ENCODE results near the gene DCAF4L1.
A peak's percentile ranks its signal among the peaks of the same experiment; 100 is the strongest.

Gene DCAF4L1

GRCh38 chr4:41967392-41967791 is 14.2 kb upstream of the DCAF4L1 start:
- no peak for DNase-seq (ENCODE audit: low read depth in 1 of 2, low spot score in 1 of 2)
- Histone ChIP-seq H3K27me3 (ENCODE audit: insufficient read depth, poor library complexity, severe bottlenecking) (no peaks in the 10 kb centered on the region), H3K27ac (replicated peaks) (no peak overlapping the region)

GRCh38 chr4:41969671-41970070 is 11.9 kb upstream of the DCAF4L1 start:
- Histone ChIP-seq H3K27ac (replicated peaks) (no peak overlapping the region), H3K27me3 (ENCODE audit: insufficient read depth, poor library complexity, severe bottlenecking) (no peaks in the 10 kb centered on the region), H3K4me3 (replicated peaks; ENCODE audit: insufficient read depth, low read length) (no peak overlapping the region)
- TF ChIP-seq CTCF (IDR thresholded peaks at IDR 0.05; ENCODE audit: insufficient read depth, low read length) (no peak), SPI1 (IDR thresholded peaks at IDR 0.05; ENCODE audit: borderline replicate concordance, low read depth) (peak; percentile 35; the same call in 1 of the 2 replicates), REST (IDR thresholded peaks at IDR 0.05; ENCODE audit: insufficient replicate concordance, low read depth) (no peak)
- DNase-seq (ENCODE audit: low read depth in 1 of 2, low spot score in 1 of 2): peak in 1 of 2 experiments; percentile 33

More at GRCh38 chr4:41967392-41967791, 14.2 kb upstream of the DCAF4L1 start:
- H3K4me3 ChIP-seq (replicated peaks; ENCODE audit: insufficient read depth, low read length): no peak overlapping the region
- no peak for TF ChIP-seq CTCF (IDR thresholded peaks at IDR 0.05; ENCODE audit: insufficient read depth, low read length)
- no peak for TF ChIP-seq SPI1 (IDR thresholded peaks at IDR 0.05; ENCODE audit: borderline replicate concordance, low read depth)
- no peak for TF ChIP-seq POLR2AphosphoS5 (IDR thresholded peaks at IDR 0.05; ENCODE audit: low read depth)
- TF ChIP-seq REST (IDR thresholded peaks at IDR 0.05; ENCODE audit: insufficient replicate concordance, low read depth): no peak
- TF ChIP-seq GABPA (IDR thresholded peaks at IDR 0.05; ENCODE audit: low read depth): no peak

GRCh38 chr4:41975341-41975740 is 6.2 kb upstream of the DCAF4L1 start:
- Histone ChIP-seq H3K27me3 (ENCODE audit: insufficient read depth, poor library complexity, severe bottlenecking) (no peaks in the 10 kb centered on the region), H3K27ac (replicated peaks) (no peak overlapping the region), H3K4me3 (replicated peaks; ENCODE audit: insufficient read depth, low read length) (no peak overlapping the region)
- no peak for DNase-seq (ENCODE audit: low read depth in 1 of 2, low spot score in 1 of 2)
- TF ChIP-seq CTCF (IDR thresholded peaks at IDR 0.05; ENCODE audit: insufficient read depth, low read length) (no peak), REST (IDR thresholded peaks at IDR 0.05; ENCODE audit: insufficient replicate concordance, low read depth) (no peak), SPI1 (IDR thresholded peaks at IDR 0.05; ENCODE audit: borderline replicate concordance, low read depth) (0 out of 2 replicates have a peak, but pooled peaks have one; percentile 0), GABPA (IDR thresholded peaks at IDR 0.05; ENCODE audit: low read depth) (no peak)
